HL-60/S4 (cell line): ENCODE results near the gene LANCL1.

Experiments
- in situ Hi-C: fragments of 300-500 bp; cut with MboI; formaldehyde crosslinking; loops from 2 replicates; pipeline ENCODE4 v1.14.3; 2022; ENCODE audit warnings: low sequenced_read_pairs

Gene LANCL1

DNA sequence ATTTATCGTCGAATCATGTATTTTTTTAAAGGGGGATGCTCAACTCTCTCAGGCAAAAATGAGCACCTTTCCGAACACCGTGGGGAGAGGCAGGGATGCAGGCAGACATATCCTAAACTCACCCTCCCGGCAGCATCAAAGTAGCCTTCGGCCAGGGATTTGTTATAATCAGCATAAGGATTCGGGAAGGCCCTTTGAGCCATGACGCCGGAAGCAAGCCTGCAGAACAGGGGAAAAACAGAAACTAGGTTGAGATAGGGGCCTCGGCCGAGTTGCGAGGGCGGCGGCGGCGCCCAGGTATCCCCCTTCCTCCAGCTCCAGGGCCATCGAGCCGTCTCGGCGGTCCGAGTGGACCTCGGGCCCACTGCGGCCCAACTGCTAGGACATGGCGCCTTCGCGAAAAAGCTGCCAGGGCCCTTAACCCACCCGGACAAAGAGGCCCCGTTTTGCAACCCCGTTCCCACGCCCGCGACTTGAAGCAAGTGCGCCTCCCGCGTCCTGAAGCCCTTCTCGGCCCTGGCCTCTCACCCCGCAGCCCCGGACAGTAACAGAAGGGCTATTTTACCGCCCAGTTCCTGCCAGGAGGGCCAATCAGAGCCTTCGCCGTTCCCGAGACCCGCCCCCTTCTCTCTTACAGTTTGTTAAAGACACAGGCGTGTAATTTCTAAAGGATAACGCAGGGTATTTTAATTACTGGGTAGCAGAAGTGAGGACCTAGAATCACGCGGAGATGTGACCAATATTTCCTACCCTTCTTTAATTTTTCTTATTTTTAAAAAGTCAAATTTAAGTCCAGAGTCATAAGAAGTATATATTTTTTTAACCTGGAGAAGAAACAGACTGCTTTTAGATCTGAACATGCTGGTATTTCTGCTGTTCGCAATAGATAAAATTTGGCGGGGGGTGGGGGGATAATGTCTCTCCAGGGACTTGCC is at the start of gene LANCL1:
LANCL1 (minus strand) TSS at position 566 of the 935 bp plus-strand sequence; CDS start at position 203, 363 bp downstream.
- in situ Hi-C loops = no loop called here

DNA sequence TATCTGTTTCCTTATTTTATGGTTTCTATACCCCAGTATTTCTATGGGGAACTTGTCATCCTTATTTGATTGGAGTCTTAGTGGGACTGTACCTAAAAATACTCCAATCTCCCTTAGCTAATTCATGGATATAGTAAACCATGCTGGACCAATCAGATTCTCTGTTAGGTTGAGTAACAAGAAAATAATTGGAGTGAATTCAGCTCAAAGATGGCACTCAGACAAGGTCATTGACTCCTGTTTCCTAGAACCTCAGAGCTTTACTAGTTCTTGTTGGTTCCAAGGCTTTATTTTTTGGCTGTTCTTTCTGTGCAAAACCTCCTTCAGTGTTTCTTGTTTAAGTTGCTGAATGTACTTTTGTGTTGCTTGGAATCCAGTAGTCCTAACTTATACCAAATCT is 48.0 kb upstream of the LANCL1 start:
- in situ Hi-C loops = no loop called here

DNA sequence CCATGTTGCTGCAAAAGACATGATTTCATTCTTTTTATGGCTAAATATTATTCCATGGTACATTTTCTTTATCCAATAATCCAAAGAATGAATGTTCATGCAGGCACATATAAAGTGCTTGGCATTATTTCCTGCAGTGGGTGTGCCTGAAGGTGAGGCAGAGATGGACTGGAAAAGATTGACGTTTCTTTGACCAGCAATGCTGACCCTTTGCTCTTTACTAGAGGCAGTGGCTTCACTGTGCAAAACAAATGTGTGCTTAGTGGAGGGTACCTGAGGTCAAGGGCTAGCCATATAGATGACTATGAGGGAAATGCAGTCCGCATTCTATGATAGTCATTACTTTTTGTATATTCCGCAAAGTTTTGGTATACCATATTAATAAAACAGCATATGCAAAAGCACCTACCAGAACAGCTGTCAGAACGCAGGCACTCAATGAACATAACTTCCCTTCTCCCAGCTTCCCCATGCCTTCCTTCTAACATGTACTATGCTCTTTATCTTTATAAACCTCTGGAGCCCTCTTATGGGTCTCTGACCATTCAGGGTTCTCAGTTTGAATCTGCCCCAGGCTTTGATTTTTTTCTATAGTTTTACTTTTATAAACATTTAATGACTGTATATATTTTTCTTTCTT is 47.2 kb upstream of the LANCL1 start:
- in situ Hi-C loops = no loop called here

GRCh38 chr2:210522399-210522798 is 45.8 kb upstream of the LANCL1 start:
- in situ Hi-C loops = no loop called here

DNA sequence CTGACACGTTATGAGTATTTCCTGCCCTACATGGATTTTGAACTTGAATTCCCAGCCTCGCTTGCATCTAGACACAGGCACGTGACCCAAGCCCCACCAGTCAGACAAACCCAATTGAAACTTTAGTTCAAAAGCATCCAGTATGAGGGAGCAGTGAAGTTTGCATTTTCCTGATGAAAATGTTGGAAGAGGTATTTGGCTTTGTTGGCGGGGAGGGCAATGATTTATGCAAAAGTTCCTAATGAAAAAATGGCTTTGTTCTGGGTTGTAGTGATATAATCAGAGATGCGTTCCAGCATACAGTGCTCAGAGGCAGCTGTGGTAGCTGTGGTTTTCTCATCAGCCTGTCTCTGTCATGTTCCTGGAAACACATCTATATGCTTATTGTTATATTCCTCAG is 43.0 kb upstream of the LANCL1 start:
- in situ Hi-C loops = no loop called here

GRCh38 chr2:210517264-210517663 is 40.7 kb upstream of the LANCL1 start:
- in situ Hi-C loops = no loop called here

- in situ Hi-C loops = no loop called here
These were observed 39.4 kb upstream of the LANCL1 start for GRCh38 chr2:210515911-210516310.

- in situ Hi-C loops = no loop called here
These were observed 27.2 kb upstream of the LANCL1 start for GRCh38 chr2:210503725-210504191.

DNA sequence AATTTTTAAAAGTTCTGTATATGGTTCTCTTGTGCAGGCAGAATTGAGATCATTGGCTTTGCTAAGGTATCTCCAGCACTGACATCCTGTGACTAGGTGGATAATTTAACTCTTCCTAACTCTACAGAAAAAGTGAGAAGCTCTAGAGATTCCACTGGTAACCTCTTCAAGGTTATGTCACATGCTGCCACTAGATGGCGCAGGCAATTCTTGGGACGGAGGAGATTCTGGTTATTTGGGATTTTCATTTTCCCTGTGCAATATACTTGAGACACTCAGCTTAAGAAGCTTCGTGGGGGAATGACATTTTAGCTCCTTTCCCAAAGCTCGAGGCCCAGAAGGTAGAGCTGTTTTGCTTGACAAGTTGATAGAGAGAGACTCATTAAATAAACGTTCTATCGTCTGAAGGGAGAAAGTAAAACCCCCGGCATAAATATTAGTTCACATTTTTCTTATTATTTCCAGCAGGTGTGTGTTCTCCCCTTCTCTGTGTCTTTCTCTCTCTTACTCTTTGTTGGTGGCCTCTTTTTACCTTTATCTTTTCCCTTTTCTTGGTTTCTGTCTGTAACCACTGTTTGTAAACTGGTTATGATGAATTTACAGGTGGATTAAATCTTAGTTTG is 26.6 kb upstream of the LANCL1 start:
- in situ Hi-C loops = no loop called here

GRCh38 chr2:210496512-210496911 is 20.0 kb upstream of the LANCL1 start:
- in situ Hi-C loops = no loop called here

- in situ Hi-C loops = no loop called here
These were observed 17.0 kb upstream of the LANCL1 start for GRCh38 chr2:210493528-210493927.

- in situ Hi-C loops = no loop called here
These were observed 5.1 kb upstream of the LANCL1 start for GRCh38 chr2:210481601-210482175.

- in situ Hi-C loops = no loop called here
These were observed 4.2 kb upstream of the LANCL1 start for GRCh38 chr2:210480764-210481163.

DNA sequence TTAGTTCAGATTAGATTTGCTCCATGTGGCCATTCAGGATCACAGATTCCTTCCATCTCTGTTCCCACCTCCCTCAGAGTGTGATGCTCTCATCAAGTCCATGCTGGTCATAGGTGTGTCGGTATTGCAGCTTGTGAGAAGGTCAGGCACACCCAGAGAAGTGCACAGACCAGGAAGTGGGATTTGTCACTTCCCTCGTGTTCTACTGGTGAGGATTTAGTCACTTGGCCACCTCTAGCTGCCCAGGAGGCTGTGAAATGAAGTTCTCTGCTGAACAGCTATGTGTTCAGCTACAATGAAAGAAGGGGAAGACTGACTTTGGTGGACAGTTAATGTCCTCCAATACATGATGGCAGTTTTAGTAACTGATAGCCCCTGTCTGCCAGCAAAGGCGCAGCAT is 3.5 kb upstream of the LANCL1 start:
- in situ Hi-C loops = no loop called here

DNA sequence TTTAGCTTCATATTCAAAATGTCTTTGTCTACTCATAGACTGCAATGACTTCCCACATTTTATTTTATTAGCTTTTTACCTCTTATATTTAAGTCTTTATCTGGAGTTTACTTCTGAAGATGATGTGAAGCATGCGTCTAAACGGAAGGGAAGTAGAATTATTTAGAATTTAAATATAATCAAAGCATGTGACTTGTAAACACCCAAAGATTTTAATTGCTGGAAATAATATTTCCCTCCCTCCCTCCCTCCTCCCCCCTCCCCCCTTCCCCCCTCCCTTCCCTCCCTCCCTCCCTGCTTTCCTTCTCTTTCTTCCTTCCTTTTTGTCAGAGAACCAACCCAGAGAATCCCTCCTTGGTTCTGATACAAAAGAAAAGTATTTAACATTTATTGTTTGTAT is 2.1 kb upstream of the LANCL1 start:
- in situ Hi-C loops = no loop called here

GRCh38 chr2:210477496-210477895 is 937 bp upstream of the LANCL1 start:
- in situ Hi-C loops = no loop called here

- in situ Hi-C loops = no loop called here
These were observed 853 bp downstream of the LANCL1 start for GRCh38 chr2:210475706-210476105.

GRCh38 chr2:210474776-210475175 is 1.8 kb downstream of the LANCL1 start:
- in situ Hi-C loops = no loop called here

GRCh38 chr2:210461401-210461800 is 15.2 kb downstream of the LANCL1 start:
- in situ Hi-C loops = no loop called here

GRCh38 chr2:210460322-210461227 is 16.0 kb downstream of the LANCL1 start:
- in situ Hi-C loops = no loop called here
